Measurements from ENCODE around the gene GRB14. TPM values are rescaled to one million over a fixed set of nuclear protein-coding genes. Genes with fewer than 3 reads are reported as not detected.

Gene GRB14
- total RNA-seq, 1 experiment from 2014 or later, result not detected

DNA sequence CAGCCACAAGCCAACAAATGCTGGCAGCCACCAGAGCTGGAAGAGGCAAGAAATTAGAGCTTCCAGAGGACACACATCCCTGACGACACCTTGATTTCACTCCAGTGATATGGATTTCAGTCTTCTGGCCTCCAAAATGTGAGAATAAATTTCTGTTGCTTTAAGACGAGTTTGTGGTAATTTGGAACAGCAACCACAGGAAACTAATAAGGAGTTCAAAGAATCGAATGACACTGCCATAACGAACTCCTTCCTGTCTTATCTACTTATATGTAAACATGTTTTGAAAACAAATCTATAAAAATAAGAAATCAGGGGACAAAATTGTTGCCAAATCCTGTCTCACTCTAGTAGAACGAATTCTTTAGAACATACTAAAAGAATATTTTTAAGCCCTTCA, 75.8 kb downstream of the GRB14 start:
- no peak for TF ChIP-seq POLR2AphosphoS5 (IDR thresholded peaks at IDR 0.05; ENCODE audit: low read depth, low read length)
- TF ChIP-seq SIN3A (IDR thresholded peaks at IDR 0.05; ENCODE audit: borderline replicate concordance, insufficient read depth, low read depth, low read length), result no peak
- TF ChIP-seq TCF7L2 (IDR thresholded peaks at IDR 0.05; ENCODE audit: low read depth, low read length), result no peak
- TF ChIP-seq, protein P1, sequence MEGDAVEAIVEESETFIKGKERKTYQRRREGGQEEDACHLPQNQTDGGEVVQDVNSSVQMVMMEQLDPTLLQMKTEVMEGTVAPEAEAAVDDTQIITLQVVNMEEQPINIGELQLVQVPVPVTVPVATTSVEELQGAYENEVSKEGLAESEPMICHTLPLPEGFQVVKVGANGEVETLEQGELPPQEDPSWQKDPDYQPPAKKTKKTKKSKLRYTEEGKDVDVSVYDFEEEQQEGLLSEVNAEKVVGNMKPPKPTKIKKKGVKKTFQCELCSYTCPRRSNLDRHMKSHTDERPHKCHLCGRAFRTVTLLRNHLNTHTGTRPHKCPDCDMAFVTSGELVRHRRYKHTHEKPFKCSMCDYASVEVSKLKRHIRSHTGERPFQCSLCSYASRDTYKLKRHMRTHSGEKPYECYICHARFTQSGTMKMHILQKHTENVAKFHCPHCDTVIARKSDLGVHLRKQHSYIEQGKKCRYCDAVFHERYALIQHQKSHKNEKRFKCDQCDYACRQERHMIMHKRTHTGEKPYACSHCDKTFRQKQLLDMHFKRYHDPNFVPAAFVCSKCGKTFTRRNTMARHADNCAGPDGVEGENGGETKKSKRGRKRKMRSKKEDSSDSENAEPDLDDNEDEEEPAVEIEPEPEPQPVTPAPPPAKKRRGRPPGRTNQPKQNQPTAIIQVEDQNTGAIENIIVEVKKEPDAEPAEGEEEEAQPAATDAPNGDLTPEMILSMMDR (IDR thresholded peaks at IDR 0.05), result no peak
- TF ChIP-seq, protein P2, sequence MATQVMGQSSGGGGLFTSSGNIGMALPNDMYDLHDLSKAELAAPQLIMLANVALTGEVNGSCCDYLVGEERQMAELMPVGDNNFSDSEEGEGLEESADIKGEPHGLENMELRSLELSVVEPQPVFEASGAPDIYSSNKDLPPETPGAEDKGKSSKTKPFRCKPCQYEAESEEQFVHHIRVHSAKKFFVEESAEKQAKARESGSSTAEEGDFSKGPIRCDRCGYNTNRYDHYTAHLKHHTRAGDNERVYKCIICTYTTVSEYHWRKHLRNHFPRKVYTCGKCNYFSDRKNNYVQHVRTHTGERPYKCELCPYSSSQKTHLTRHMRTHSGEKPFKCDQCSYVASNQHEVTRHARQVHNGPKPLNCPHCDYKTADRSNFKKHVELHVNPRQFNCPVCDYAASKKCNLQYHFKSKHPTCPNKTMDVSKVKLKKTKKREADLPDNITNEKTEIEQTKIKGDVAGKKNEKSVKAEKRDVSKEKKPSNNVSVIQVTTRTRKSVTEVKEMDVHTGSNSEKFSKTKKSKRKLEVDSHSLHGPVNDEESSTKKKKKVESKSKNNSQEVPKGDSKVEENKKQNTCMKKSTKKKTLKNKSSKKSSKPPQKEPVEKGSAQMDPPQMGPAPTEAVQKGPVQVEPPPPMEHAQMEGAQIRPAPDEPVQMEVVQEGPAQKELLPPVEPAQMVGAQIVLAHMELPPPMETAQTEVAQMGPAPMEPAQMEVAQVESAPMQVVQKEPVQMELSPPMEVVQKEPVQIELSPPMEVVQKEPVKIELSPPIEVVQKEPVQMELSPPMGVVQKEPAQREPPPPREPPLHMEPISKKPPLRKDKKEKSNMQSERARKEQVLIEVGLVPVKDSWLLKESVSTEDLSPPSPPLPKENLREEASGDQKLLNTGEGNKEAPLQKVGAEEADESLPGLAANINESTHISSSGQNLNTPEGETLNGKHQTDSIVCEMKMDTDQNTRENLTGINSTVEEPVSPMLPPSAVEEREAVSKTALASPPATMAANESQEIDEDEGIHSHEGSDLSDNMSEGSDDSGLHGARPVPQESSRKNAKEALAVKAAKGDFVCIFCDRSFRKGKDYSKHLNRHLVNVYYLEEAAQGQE (IDR thresholded peaks at IDR 0.05; ENCODE audit: insufficient read depth in 1 of 2, low read depth in 2 of 2, low read length in 1 of 2), result no peak
- intact Hi-C loops (cut with micrococcal nuclease; ENCODE audit: unreplicated experiment) (no loop called here), in situ Hi-C loops (cut with HindIII; ENCODE audit: low pct_unique_long_range_greater_than_20kb, low sequenced_read_pairs) (no loop called here)
- BruUV-seq (replicated peaks), result no TSS peak
- ATAC-seq (no peak), DNase-seq (ENCODE audit: low read depth, low spot score) (no peak)
- ChIA-PET POLR2A (no interaction called here), CTCF (no interaction called here)
- Histone ChIP-seq H3K36me3 (ENCODE audit: control insufficient read depth, insufficient read depth, low read length) (no peaks in the 10 kb centered on the region), H3K4me3 (ENCODE audit: low read depth in 2 of 2, low read length in 2 of 2) (no peak overlapping the region), H3K27me3 (ENCODE audit: control insufficient read depth, insufficient read depth, low read length) (no peaks in the 10 kb centered on the region), H3K9me3 (ENCODE audit: control insufficient read depth, insufficient read depth, low read depth, low read length) (no peaks in the 10 kb centered on the region), H3K27ac (ENCODE audit: low read length) (no peak overlapping the region), H3K4me1 (ENCODE audit: control insufficient read depth, insufficient read depth, low read length) (no peaks in the 10 kb centered on the region)

DNA sequence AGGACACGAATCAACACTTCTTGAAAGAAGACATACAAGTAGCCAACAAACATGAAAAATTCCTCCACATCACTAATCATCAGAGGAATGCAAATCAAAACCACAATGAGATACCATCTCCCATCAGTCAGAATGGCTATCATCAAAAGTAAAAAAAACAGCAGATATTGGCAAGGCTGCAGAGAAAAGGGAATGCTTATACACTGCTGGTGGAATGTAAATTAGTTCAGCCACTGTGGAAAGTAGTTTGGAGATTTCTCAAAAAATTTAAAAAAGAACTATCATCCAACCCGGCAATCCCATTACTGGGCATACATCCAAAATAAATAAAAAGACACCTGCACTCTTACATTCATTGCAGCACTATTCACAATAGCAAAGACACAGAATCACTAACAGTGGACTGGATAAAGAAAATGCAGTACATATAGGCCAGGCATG, 78.7 kb downstream of the GRB14 start:
- Histone ChIP-seq H3K9me3 (ENCODE audit: control insufficient read depth, insufficient read depth, low read depth, low read length) (no peaks in the 10 kb centered on the region), H3K27ac (ENCODE audit: low read length) (no peak overlapping the region), H3K4me3 (ENCODE audit: low read depth in 2 of 2, low read length in 2 of 2) (no peak overlapping the region), H3K36me3 (ENCODE audit: control insufficient read depth, insufficient read depth, low read length) (no peaks in the 10 kb centered on the region), H3K4me1 (ENCODE audit: control insufficient read depth, insufficient read depth, low read length) (no peaks in the 10 kb centered on the region), H3K27me3 (ENCODE audit: control insufficient read depth, insufficient read depth, low read length) (no peaks in the 10 kb centered on the region)
- ChIA-PET CTCF (no interaction called here), POLR2A (no interaction called here)
- DNase-seq (ENCODE audit: low read depth, low spot score) (no peak), ATAC-seq (peak; percentile 63; the same call in 1 of the 2 replicates)
- TF ChIP-seq SIN3A (IDR thresholded peaks at IDR 0.05; ENCODE audit: borderline replicate concordance, insufficient read depth, low read depth, low read length) (no peak), TCF7L2 (IDR thresholded peaks at IDR 0.05; ENCODE audit: low read depth, low read length) (peak; percentile 87)
- TF ChIP-seq, protein P2 (IDR thresholded peaks at IDR 0.05; ENCODE audit: insufficient read depth in 1 of 2, low read depth in 2 of 2, low read length in 1 of 2), result no peak
- intact Hi-C loops (cut with micrococcal nuclease; ENCODE audit: unreplicated experiment), result no loop called here
- BruUV-seq (replicated peaks), result no TSS peak
- in situ Hi-C loops (cut with HindIII; ENCODE audit: low pct_unique_long_range_greater_than_20kb, low sequenced_read_pairs), result no loop called here

All from Panc1 (cell line).